IMR-90 (cell line): ENCODE results near the gene MFRP.

ENCODE experiments used
- BHLHE40 ChIP-seq: fragments of 150-350 bp; IDR thresholded peaks from 2 replicates; pipeline ENCODE4 v1.6.1; 2016; ENCODE audit warnings: mild to moderate bottlenecking, low read depth, low read length
- CEBPB ChIP-seq: IDR thresholded peaks from 2 replicates; pipeline ENCODE4 v1.6.1; 2012; ENCODE audit warnings: low read depth, low read length, improper control_type of control experiment
- CHD1 ChIP-seq: IDR thresholded peaks from 2 replicates; pipeline ENCODE4 v1.6.1; 2012; ENCODE audit warnings: low read depth, low read length, improper control_type of control experiment
- FOS ChIP-seq: fragments of 150-350 bp; IDR thresholded peaks from 2 replicates; pipeline ENCODE4 v1.6.1; 2016; ENCODE audit warnings: low read depth, low read length
- MAFK ChIP-seq: IDR thresholded peaks from 2 replicates; pipeline ENCODE4 v1.6.1; 2012; ENCODE audit warnings: low read depth, low read length, improper control_type of control experiment
- MAZ ChIP-seq: IDR thresholded peaks from 2 replicates; pipeline ENCODE4 v1.6.1; 2012; ENCODE audit warnings: low read depth, mild to moderate bottlenecking, low read length, improper control_type of control experiment, moderate library complexity, borderline replicate concordance
- MXI1 ChIP-seq: IDR thresholded peaks from 2 replicates; pipeline ENCODE4 v1.6.1; 2012; ENCODE audit warnings: low read depth, mild to moderate bottlenecking, low read length, moderate library complexity, borderline replicate concordance
- NFE2L2 ChIP-seq: fragments of 150-350 bp; IDR thresholded peaks from 2 replicates; pipeline ENCODE4 v1.6.1; 2016; ENCODE audit warnings: low read depth, mild to moderate bottlenecking, low read length
- POLR2A ChIP-seq: IDR thresholded peaks from 2 replicates; pipeline ENCODE4 v1.6.1; 2012; ENCODE audit warnings: mild to moderate bottlenecking, low read depth, low read length
- RAD21 ChIP-seq: IDR thresholded peaks from 2 replicates; pipeline ENCODE4 v1.6.1; 2012; ENCODE audit warnings: low read length, improper control_type of control experiment
- RFX5 ChIP-seq: IDR thresholded peaks from 2 replicates; pipeline ENCODE4 v1.8.0; 2012; ENCODE audit warnings: low read depth, mild to moderate bottlenecking, low read length, moderate library complexity
- SMC3 ChIP-seq: fragments of 150-350 bp; IDR thresholded peaks from 2 replicates; pipeline ENCODE4 v1.6.1; 2016; ENCODE audit warnings: low read depth, mild to moderate bottlenecking, antibody characterized with exemption, low read length, moderate library complexity
- TF ChIP-seq, protein P1 (sequence below): conservative IDR thresholded peaks from 2 replicates; pipeline ENCODE4 v1.5.1; 2012; ENCODE audit warnings: mild to moderate bottlenecking, low read depth, low read length, improper control_type of control experiment
- TF ChIP-seq, protein P2 (sequence below): fragments of 150-350 bp; IDR thresholded peaks from 2 replicates; pipeline ENCODE4 v1.6.1; 2017; ENCODE audit warnings: mild to moderate bottlenecking, antibody characterized with exemption, low read length, low read depth

DNA sequence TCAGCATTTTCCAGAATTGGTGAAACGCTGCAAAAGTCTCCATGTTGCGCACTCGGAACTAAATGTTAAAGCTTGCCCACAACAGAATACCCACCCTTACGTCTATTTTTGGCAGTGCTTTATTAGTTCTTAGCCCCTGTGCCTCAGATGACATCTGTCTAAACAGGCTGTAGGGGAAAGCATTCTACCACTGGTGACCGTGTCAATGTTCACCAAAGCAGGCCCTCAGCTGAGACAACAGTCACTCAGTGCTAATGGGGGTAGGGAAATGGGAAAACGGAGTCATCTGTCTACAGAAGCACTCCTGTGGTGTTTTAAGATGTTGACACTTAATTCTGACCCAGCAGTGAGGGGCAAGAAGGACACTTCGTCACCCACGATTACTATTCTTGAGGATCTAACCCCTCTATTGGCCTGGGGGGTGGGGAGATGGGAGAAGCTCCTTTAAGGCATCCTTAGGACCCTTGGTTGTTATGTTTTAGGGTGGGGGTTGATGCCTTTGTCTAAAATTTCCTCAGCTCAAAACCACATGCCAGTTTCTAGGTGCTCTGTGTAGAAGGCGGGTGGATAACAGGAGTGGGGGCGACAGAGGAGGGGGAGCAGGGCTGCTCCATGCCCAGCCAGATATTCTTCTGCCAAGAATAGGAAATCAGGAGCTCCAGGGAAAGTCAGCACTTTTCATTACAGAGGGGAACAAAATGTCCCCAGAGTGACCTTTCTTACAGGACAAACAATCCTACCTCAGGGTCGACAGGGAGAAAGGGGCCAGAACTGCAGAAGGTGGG, 15.6 kb upstream of the MFRP start:
- TF ChIP-seq, protein P1, sequence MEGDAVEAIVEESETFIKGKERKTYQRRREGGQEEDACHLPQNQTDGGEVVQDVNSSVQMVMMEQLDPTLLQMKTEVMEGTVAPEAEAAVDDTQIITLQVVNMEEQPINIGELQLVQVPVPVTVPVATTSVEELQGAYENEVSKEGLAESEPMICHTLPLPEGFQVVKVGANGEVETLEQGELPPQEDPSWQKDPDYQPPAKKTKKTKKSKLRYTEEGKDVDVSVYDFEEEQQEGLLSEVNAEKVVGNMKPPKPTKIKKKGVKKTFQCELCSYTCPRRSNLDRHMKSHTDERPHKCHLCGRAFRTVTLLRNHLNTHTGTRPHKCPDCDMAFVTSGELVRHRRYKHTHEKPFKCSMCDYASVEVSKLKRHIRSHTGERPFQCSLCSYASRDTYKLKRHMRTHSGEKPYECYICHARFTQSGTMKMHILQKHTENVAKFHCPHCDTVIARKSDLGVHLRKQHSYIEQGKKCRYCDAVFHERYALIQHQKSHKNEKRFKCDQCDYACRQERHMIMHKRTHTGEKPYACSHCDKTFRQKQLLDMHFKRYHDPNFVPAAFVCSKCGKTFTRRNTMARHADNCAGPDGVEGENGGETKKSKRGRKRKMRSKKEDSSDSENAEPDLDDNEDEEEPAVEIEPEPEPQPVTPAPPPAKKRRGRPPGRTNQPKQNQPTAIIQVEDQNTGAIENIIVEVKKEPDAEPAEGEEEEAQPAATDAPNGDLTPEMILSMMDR: no peak
- TF ChIP-seq POLR2A: no peak
- TF ChIP-seq, protein P2, sequence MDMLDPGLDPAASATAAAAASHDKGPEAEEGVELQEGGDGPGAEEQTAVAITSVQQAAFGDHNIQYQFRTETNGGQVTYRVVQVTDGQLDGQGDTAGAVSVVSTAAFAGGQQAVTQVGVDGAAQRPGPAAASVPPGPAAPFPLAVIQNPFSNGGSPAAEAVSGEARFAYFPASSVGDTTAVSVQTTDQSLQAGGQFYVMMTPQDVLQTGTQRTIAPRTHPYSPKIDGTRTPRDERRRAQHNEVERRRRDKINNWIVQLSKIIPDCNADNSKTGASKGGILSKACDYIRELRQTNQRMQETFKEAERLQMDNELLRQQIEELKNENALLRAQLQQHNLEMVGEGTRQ: no peak
- TF ChIP-seq NFE2L2: no peak
- TF ChIP-seq SMC3: no peak
- no peak for TF ChIP-seq FOS
- TF ChIP-seq CEBPB: no peak
- TF ChIP-seq BHLHE40: no peak
- no peak for TF ChIP-seq CHD1
- TF ChIP-seq MAZ: no peak
- no peak for TF ChIP-seq RAD21
- TF ChIP-seq RFX5: no peak
- no peak for TF ChIP-seq MAFK
- no peak for TF ChIP-seq MXI1
